SK-N-SH (cell line): ENCODE data around the gene NDUFAF8. TPM values are rescaled to one million over a fixed set of nuclear protein-coding genes. Genes with fewer than 3 reads are reported as not detected.

Source experiments
- CTCF ChIA-PET: fragments of 300-600, 350-600 bp; formaldehyde crosslinking; extraction: SDS; loops from one replicate; lab custom pipeline; 2021; lab: Yijun Ruan, JAX
- POLR2A ChIA-PET: fragments of 350-600 bp; sonication (Branson Sonifier 250); formaldehyde crosslinking; extraction: SDS; loops from one replicate; lab custom pipeline; 2020; ENCODE audit warnings: antibody characterized with exemption, inconsistent platforms; lab: Yijun Ruan, JAX
- DNase-seq: peaks from one replicate; pipeline ENCODE4 v3.0.0; 2012
- H2AFZ ChIP-seq: fragments of 200-600 bp; sonication (generic); 2 replicates; pipeline ENCODE4 v1.8.1; 2016; ENCODE audit warnings: antibody characterized with exemption, mild to moderate bottlenecking, low read depth
- H3F3A ChIP-seq: fragments of 200-600 bp; sonication (generic); replicated peaks from 2 replicates; pipeline ENCODE3; 2016; ENCODE audit warnings: antibody characterized with exemption, mild to moderate bottlenecking; ENCODE audit not compliant: insufficient read depth
- H3K27ac ChIP-seq, 2 experiments: fragments of 200-500 bp in 1 of 2; fragments of 200-600 bp in 1 of 2; sonication (Bioruptor generic) in 1 of 2; sonication (generic), shearing (Covaris generic) in 1 of 2; 2 replicates each; pipeline versions ENCODE4 v1.5.1 to v1.6.1; 2014 to 2016; ENCODE audit warnings: low read depth in 2 of 2, inconsistent platforms in 1 of 2, low read length in 1 of 2, mild to moderate bottlenecking in 1 of 2, mixed read lengths in 1 of 2
- H3K27me3 ChIP-seq: fragments of 200-600 bp; sonication (generic), shearing (Covaris generic); 2 replicates; pipeline ENCODE4 v1.6.1; 2016; ENCODE audit warnings: mixed run types; ENCODE audit not compliant: insufficient read depth
- H3K36me3 ChIP-seq, 2 experiments: fragments of 200-500 bp in 1 of 2; fragments of 200-600 bp in 1 of 2; sonication (Bioruptor generic) in 1 of 2; sonication (generic) in 1 of 2; replicated peaks in 1 of 2; 2 replicates each; pipeline versions ENCODE3 to v1.5.1; 2014 to 2016; ENCODE audit warnings: low read length in 1 of 2, mild to moderate bottlenecking in 1 of 2; ENCODE audit not compliant: insufficient read depth in 2 of 2, control insufficient read depth in 1 of 2
- H3K4me1 ChIP-seq, 2 experiments: fragments of 200-500 bp in 1 of 2; fragments of 200-600 bp in 1 of 2; sonication (Bioruptor generic) in 1 of 2; sonication (generic), shearing (Covaris generic) in 1 of 2; 2 replicates each; pipeline versions ENCODE4 v1.5.1 to v1.6.1; 2014 to 2016; ENCODE audit warnings: low read depth in 1 of 2, low read length in 1 of 2, mixed run types in 1 of 2; ENCODE audit not compliant: insufficient read depth in 2 of 2, control insufficient read depth in 1 of 2
- H3K4me2 ChIP-seq: fragments of 200-600 bp; sonication (generic), shearing (Covaris generic); 2 replicates; pipeline ENCODE4 v1.6.1; 2017; ENCODE audit warnings: mixed run types
- H3K4me3 ChIP-seq, 2 experiments: fragments of 200-500 bp in 1 of 2; fragments of 200-600 bp in 1 of 2; sonication (Bioruptor generic) in 1 of 2; sonication (generic), shearing (Covaris generic) in 1 of 2; 2 replicates each; pipeline versions ENCODE4 v1.5.1 to v1.8.1; 2014 to 2016; ENCODE audit warnings: low read depth in 2 of 2, inconsistent platforms in 1 of 2, low read length in 1 of 2, mild to moderate bottlenecking in 1 of 2, mixed read lengths in 1 of 2, moderate library complexity in 1 of 2
- H3K79me2 ChIP-seq: fragments of 200-600 bp; sonication (generic); 2 replicates; pipeline ENCODE4 v1.8.1; 2017; ENCODE audit warnings: mild to moderate bottlenecking; ENCODE audit not compliant: insufficient read depth
- H3K9ac ChIP-seq: fragments of 200-600 bp; sonication (generic); 2 replicates; pipeline ENCODE4 v1.6.1; 2017; ENCODE audit warnings: mixed run types
- H3K9me2 ChIP-seq: fragments of 200-600 bp; sonication (generic); 2 replicates; pipeline ENCODE4 v1.6.1; 2017; ENCODE audit warnings: mixed run types
- H3K9me3 ChIP-seq: fragments of 200-600 bp; sonication (generic); 2 replicates; pipeline ENCODE4 v1.6.1; 2017; ENCODE audit warnings: mixed run types, mild to moderate bottlenecking, moderate library complexity
- H4K20me1 ChIP-seq: fragments of 200-600 bp; sonication (generic); 2 replicates; pipeline ENCODE4 v1.6.1; 2017; ENCODE audit warnings: mild to moderate bottlenecking, mixed run types; ENCODE audit not compliant: insufficient read depth
- CHD2 ChIP-seq: fragments of 150-350 bp; IDR thresholded peaks from 2 replicates; pipeline ENCODE4 v1.6.1; 2018; ENCODE audit warnings: low read length; ENCODE audit not compliant: partially characterized antibody
- CTCF ChIP-seq: fragments of 200-600 bp; sonication (generic); IDR thresholded peaks from 2 replicates; pipeline ENCODE4 v1.6.1; 2017; ENCODE audit warnings: antibody characterized with exemption, mild to moderate bottlenecking, moderate library complexity
- ELF1 ChIP-seq: IDR thresholded peaks from 2 replicates; pipeline ENCODE4 v1.4.0; 2012
- EZH2phosphoT487 ChIP-seq: fragments of 200-600 bp; sonication (generic); IDR thresholded peaks from 2 replicates; pipeline ENCODE4 v1.6.1; 2017; ENCODE audit warnings: low read depth, mixed run types, mild to moderate bottlenecking, antibody characterized with exemption, moderate library complexity, borderline replicate concordance
- FOXJ3 ChIP-seq: sonication (generic); formaldehyde crosslinking; IDR thresholded peaks from 2 replicates; pipeline ENCODE4 v1.5.1; 2020; ENCODE audit warnings: mild to moderate bottlenecking, missing genetic modification reagents
- GABPA ChIP-seq: IDR thresholded peaks from 2 replicates; pipeline ENCODE4 v1.4.0; 2012; ENCODE audit warnings: low read depth, mild to moderate bottlenecking
- MAX ChIP-seq: IDR thresholded peaks from 2 replicates; pipeline ENCODE4 v1.4.0; 2012; ENCODE audit warnings: low read depth
- RCOR1 ChIP-seq: fragments of 150-350 bp; IDR thresholded peaks from 2 replicates; pipeline ENCODE4 v1.6.1; 2017; ENCODE audit warnings: antibody characterized with exemption, low read length
- RXRA ChIP-seq: IDR thresholded peaks from 2 replicates; pipeline ENCODE4 v1.4.0; 2012; ENCODE audit warnings: low read depth, mild to moderate bottlenecking, borderline replicate concordance
- SIN3A ChIP-seq: IDR thresholded peaks from 2 replicates; pipeline ENCODE4 v1.6.1; 2012; ENCODE audit warnings: low read depth, mild to moderate bottlenecking, low read length, moderate library complexity, borderline replicate concordance
- SMC3 ChIP-seq: IDR thresholded peaks from 2 replicates; pipeline ENCODE4 v1.6.1; 2012; ENCODE audit warnings: low read depth, low read length, improper control_type of control experiment
- TAF1 ChIP-seq: IDR thresholded peaks from 2 replicates; pipeline ENCODE4 v1.6.1; 2012; ENCODE audit warnings: low read depth, mild to moderate bottlenecking, low read length, moderate library complexity, borderline replicate concordance
- TCF12 ChIP-seq: IDR thresholded peaks from 2 replicates; pipeline ENCODE4 v1.4.0; 2012
- USF1 ChIP-seq: IDR thresholded peaks from 2 replicates; pipeline ENCODE4 v1.4.0; 2012; ENCODE audit warnings: low read depth, borderline replicate concordance
- ZBTB33 ChIP-seq: IDR thresholded peaks from 2 replicates; pipeline ENCODE4 v1.4.0; 2012; ENCODE audit warnings: low read depth, borderline replicate concordance
- WGBS: methylation state at CpG from one replicate; pipeline ENCODE4 v1.1.6; 2017; ENCODE audit warnings: low lambda C conversion rate; 5-methylcytosine and 5-hydroxymethylcytosine counted together
- polyA plus RNA-seq, 3 experiments: library from polyadenylated mRNA; depleted of rRNA; stranded (reverse); fragments of >200 nt; gene quantifications; 2 replicates each; pipeline ENCODE4 v1.2.3, GENCODE V29; 2012

Gene NDUFAF8
- polyA plus RNA-seq, 1 of the 3 experiments (the other 2 are of a cell fraction) = 229 TPM

GRCh38 chr17:81274471-81274855 lies 35.3 kb downstream of the NDUFAF8 start:
- DNase-seq = no peak
- peaks cover 10% of the 10 kb centered on the region; the same call in 1 of the 2 replicates for H4K20me1 ChIP-seq
- peaks cover 0 to 21% of the 10 kb centered on the region in 2 experiments; a peak in 1 of 4 replicates for H3K4me1 ChIP-seq
- ChIA-PET CTCF (interaction anchor here (1.1 to 1.8 kb wide), 4 partner anchors 16 to 327 kb away, joined by 3 to 8 read pairs (median 4); no protein-coding TSS in a partner anchor), POLR2A (interaction anchor here (1.0 kb wide), 1 partner anchor 21 kb away, joined by 3 read pairs; the partner anchor contains the start of gene SLC38A10)
- H3K9me2 ChIP-seq = no peaks in the 10 kb centered on the region
- 96% methylated on average over 14 of the region's 14 CpGs for WGBS
- no peak overlapping the region for H2AFZ ChIP-seq
- H3K4me2 ChIP-seq = no peak overlapping the region
- H3K9me3 ChIP-seq = no peaks in the 10 kb centered on the region
- H3K27me3 ChIP-seq = no peaks in the 10 kb centered on the region
- H3K27ac ChIP-seq = no peak overlapping the region
- H3K36me3 ChIP-seq = peaks cover 34 to 69% of the 10 kb centered on the region in 2 experiments
- TF ChIP-seq ZBTB33 (no peak), RCOR1 (no peak), TCF12 (no peak), ELF1 (no peak), SIN3A (no peak), EZH2phosphoT487 (no peak), SMC3 (no peak), USF1 (no peak), GABPA (no peak), CHD2 (no peak), FOXJ3 (no peak), RXRA (no peak), MAX (no peak), CTCF (no peak), TAF1 (no peak)
- H3K4me3 ChIP-seq = no peak overlapping the region
- peaks cover under 1% of the 10 kb centered on the region for H3F3A ChIP-seq
- H3K9ac ChIP-seq = no peak overlapping the region
- H3K79me2 ChIP-seq = no peaks in the 10 kb centered on the region
